ENCODE data around the gene CACNB2. TPM values are rescaled to one million over a fixed set of nuclear protein-coding genes. Genes with fewer than 3 reads are reported as not detected.
"Not testable (repeated sequence)": the region's sequence is repeated elsewhere in the genome, so short reads cannot be mapped to it uniquely, and the experiment has no call there.

Gene CACNB2
- total RNA-seq, 1 experiment from 2014 or later, result 34.1 TPM

GRCh38 chr10:18577823-18578685, 437.8 kb downstream of the CACNB2 start:
- Histone ChIP-seq H3K9me3 (ENCODE audit: low read depth, low read length, poor library complexity, severe bottlenecking) (no peaks in the 10 kb centered on the region), H3K4me1 (ENCODE audit: insufficient read depth, low read length, poor library complexity, severe bottlenecking) (no peaks in the 10 kb centered on the region), H3K4me3 (ENCODE audit: low read depth, low read length, poor library complexity, severe bottlenecking) (no peak overlapping the region), H3K36me3 (ENCODE audit: insufficient read depth, low read length, poor library complexity, severe bottlenecking) (peaks cover 3% of the 10 kb centered on the region), H3K27ac (ENCODE audit: low read depth, low read length, poor library complexity, severe bottlenecking) (no peak overlapping the region), H3K27me3 (replicated peaks; ENCODE audit: insufficient read depth, low read depth, low read length, poor library complexity) (no peaks in the 10 kb centered on the region)
- TF ChIP-seq EZH2 (IDR thresholded peaks at IDR 0.05; ENCODE audit: borderline replicate concordance, low read depth, low read length, poor library complexity, severe bottlenecking) (no peak), CTCF (conservative IDR thresholded peaks at IDR 0.05; ENCODE audit: low read depth, low read length) (no peak)
- POLR2A ChIA-PET (ENCODE audit: low non-redundant PET), result no interaction called here
- intact Hi-C loops (cut with micrococcal nuclease; ENCODE audit: unreplicated experiment), result no loop called here
- CTCF ChIA-PET, result no interaction called here
- BruUV-seq (replicated peaks), result no TSS peak
- no peak for DNase-seq (ENCODE audit: low spot score)

- ChIA-PET POLR2A (ENCODE audit: low non-redundant PET) (no interaction called here), CTCF (no interaction called here)
- no peaks in the 10 kb centered on the region for H3K27me3 ChIP-seq (replicated peaks; ENCODE audit: insufficient read depth, low read depth, low read length, poor library complexity)
- no TSS peak for BruUV-seq (replicated peaks)
- no peaks in the 10 kb centered on the region for H3K9me3 ChIP-seq (ENCODE audit: low read depth, low read length, poor library complexity, severe bottlenecking)
- no peak for DNase-seq (ENCODE audit: low spot score)
- intact Hi-C loops (cut with micrococcal nuclease; ENCODE audit: unreplicated experiment), result no loop called here
- no peak overlapping the region for H3K4me3 ChIP-seq (ENCODE audit: low read depth, low read length, poor library complexity, severe bottlenecking)
- TF ChIP-seq CTCF (conservative IDR thresholded peaks at IDR 0.05; ENCODE audit: low read depth, low read length), result no peak
- no peak for TF ChIP-seq EZH2 (IDR thresholded peaks at IDR 0.05; ENCODE audit: borderline replicate concordance, low read depth, low read length, poor library complexity, severe bottlenecking)
- H3K27ac ChIP-seq (ENCODE audit: low read depth, low read length, poor library complexity, severe bottlenecking), result no peak overlapping the region
- no peaks in the 10 kb centered on the region for H3K4me1 ChIP-seq (ENCODE audit: insufficient read depth, low read length, poor library complexity, severe bottlenecking)
- H3K36me3 ChIP-seq (ENCODE audit: insufficient read depth, low read length, poor library complexity, severe bottlenecking), result peaks cover 6% of the 10 kb centered on the region
Observed at GRCh38 chr10:18582803-18583202, 442.6 kb downstream of the CACNB2 start.

- Histone ChIP-seq H3K4me1 (ENCODE audit: insufficient read depth, low read length, poor library complexity, severe bottlenecking) (no peaks in the 10 kb centered on the region), H3K27me3 (replicated peaks; ENCODE audit: insufficient read depth, low read depth, low read length, poor library complexity) (no peaks in the 10 kb centered on the region), H3K36me3 (ENCODE audit: insufficient read depth, low read length, poor library complexity, severe bottlenecking) (peaks cover 4% of the 10 kb centered on the region), H3K4me3 (ENCODE audit: low read depth, low read length, poor library complexity, severe bottlenecking) (no peak overlapping the region), H3K9me3 (ENCODE audit: low read depth, low read length, poor library complexity, severe bottlenecking) (no peaks in the 10 kb centered on the region), H3K27ac (ENCODE audit: low read depth, low read length, poor library complexity, severe bottlenecking) (no peak overlapping the region)
- peak; percentile 49 for TF ChIP-seq CTCF (conservative IDR thresholded peaks at IDR 0.05; ENCODE audit: low read depth, low read length)
- TF ChIP-seq EZH2 (IDR thresholded peaks at IDR 0.05; ENCODE audit: borderline replicate concordance, low read depth, low read length, poor library complexity, severe bottlenecking), result no peak
- intact Hi-C loops (cut with micrococcal nuclease; ENCODE audit: unreplicated experiment), result no loop called here
- POLR2A ChIA-PET (ENCODE audit: low non-redundant PET), result no interaction called here
- BruUV-seq (replicated peaks), result no TSS peak
- CTCF ChIA-PET, result no interaction called here
- DNase-seq (ENCODE audit: low spot score), result peak; percentile 19
Observed at GRCh38 chr10:18583575-18584270, 443.5 kb downstream of the CACNB2 start.

GRCh38 chr10:18586637-18587036, 446.4 kb downstream of the CACNB2 start:
- POLR2A ChIA-PET (ENCODE audit: low non-redundant PET), result not testable (repeated sequence)

GRCh38 chr10:18591141-18591540, 450.9 kb downstream of the CACNB2 start:
- not testable (repeated sequence) for BruUV-seq (replicated peaks)

More at GRCh38 chr10:18586637-18587036, 446.4 kb downstream of the CACNB2 start:
- BruUV-seq (replicated peaks); H3K27me3 ChIP-seq (replicated peaks; ENCODE audit: insufficient read depth, low read depth, low read length, poor library complexity); H3K27ac ChIP-seq (ENCODE audit: low read depth, low read length, poor library complexity, severe bottlenecking); DNase-seq (ENCODE audit: low spot score); H3K4me3 ChIP-seq (ENCODE audit: low read depth, low read length, poor library complexity, severe bottlenecking); H3K4me1 ChIP-seq (ENCODE audit: insufficient read depth, low read length, poor library complexity, severe bottlenecking); intact Hi-C loops (cut with micrococcal nuclease; ENCODE audit: unreplicated experiment); H3K36me3 ChIP-seq (ENCODE audit: insufficient read depth, low read length, poor library complexity, severe bottlenecking); CTCF ChIA-PET; H3K9me3 ChIP-seq (ENCODE audit: low read depth, low read length, poor library complexity, severe bottlenecking): not testable (repeated sequence)

More at GRCh38 chr10:18591141-18591540, 450.9 kb downstream of the CACNB2 start:
- POLR2A ChIA-PET (ENCODE audit: low non-redundant PET); H3K9me3 ChIP-seq (ENCODE audit: low read depth, low read length, poor library complexity, severe bottlenecking); H3K4me3 ChIP-seq (ENCODE audit: low read depth, low read length, poor library complexity, severe bottlenecking); H3K27me3 ChIP-seq (replicated peaks; ENCODE audit: insufficient read depth, low read depth, low read length, poor library complexity); intact Hi-C loops (cut with micrococcal nuclease; ENCODE audit: unreplicated experiment); H3K4me1 ChIP-seq (ENCODE audit: insufficient read depth, low read length, poor library complexity, severe bottlenecking); CTCF ChIA-PET; H3K27ac ChIP-seq (ENCODE audit: low read depth, low read length, poor library complexity, severe bottlenecking); DNase-seq (ENCODE audit: low spot score): not testable (repeated sequence)
- H3K36me3 ChIP-seq (ENCODE audit: insufficient read depth, low read length, poor library complexity, severe bottlenecking), result peaks cover 12% of the 10 kb centered on the region
